ENCODE data around the gene FEZ2. TPM values are rescaled to one million over a fixed set of nuclear protein-coding genes. Genes with fewer than 3 reads are reported as not detected.

The FEZ2 gene
- total and polyA plus RNA-seq, 2 of the 13 experiments (the other 11 are each of a cell fraction or from before 2014, with no cell fraction given): 42.5 to 59.1 TPM

DNA sequence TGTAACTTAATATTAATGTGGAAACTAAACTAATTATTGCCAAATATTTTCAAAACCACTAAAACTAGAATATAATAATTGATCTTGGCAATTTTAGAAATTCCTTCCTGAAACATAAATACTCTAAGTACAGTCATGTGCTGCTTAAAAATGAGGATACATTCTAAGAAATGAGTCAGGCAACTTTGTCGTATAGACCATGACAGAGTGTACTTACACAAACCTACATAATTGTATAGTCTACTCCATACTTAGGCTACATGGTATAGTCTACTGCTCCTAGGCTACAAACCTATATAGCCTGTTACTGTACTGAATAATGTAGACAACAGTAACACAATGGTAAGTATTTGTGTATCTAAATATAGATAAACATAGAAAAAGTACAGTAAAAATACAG, 27.6 kb downstream of the FEZ2 start:
- H3K36me3 ChIP-seq (replicated peaks in 1 of 2; ENCODE audit: control insufficient read depth in 1 of 2, insufficient read depth in 2 of 2, low read length in 2 of 2): peaks cover 2 to 42% of the 10 kb centered on the region in 2 experiments; a peak in 4 of 5 replicates
- no peak for TF ChIP-seq PHF21A (CRISPR knock-in tag; IDR thresholded peaks at IDR 0.05)
- no peaks in the 10 kb centered on the region for H3K9me3 ChIP-seq (ENCODE audit: low read length)
- no peak for DNase-seq (ENCODE audit: low spot score)
- no TSS peak for BruUV-seq (replicated peaks)
- CTCF ChIA-PET (ENCODE audit: low intra/inter-chr PET ratio, low total read pairs): no interaction called here
- no peaks in the 10 kb centered on the region for H3K27me3 ChIP-seq (ENCODE audit: control insufficient read depth in 1 of 2, insufficient read depth in 2 of 2, low read length in 2 of 2)
- no peaks in the 10 kb centered on the region for H4K20me1 ChIP-seq (ENCODE audit: insufficient read depth, low read length)
- no peak overlapping the region for H3K4me3 ChIP-seq (replicated peaks in 1 of 3; ENCODE audit: insufficient read depth in 1 of 3, low read depth in 2 of 3, low read length in 3 of 3)
- no peaks in the 10 kb centered on the region for H3K79me2 ChIP-seq (ENCODE audit: insufficient read depth, low read length)
- in situ Hi-C loops (cut with HindIII; ENCODE audit: extremely low pct_ligation_motif_present, low pct_unique_long_range_greater_than_20kb) (no loop called here), intact Hi-C loops (cut with micrococcal nuclease; ENCODE audit: unreplicated experiment) (no loop called here)
- FAIRE-seq: no peak
- WGBS (ENCODE audit: low lambda C conversion rate): 98% methylated on average over 1 of the region's 1 CpG
- ATAC-seq: no peak
- POLR2A ChIA-PET: no interaction called here
- H3K4me1 ChIP-seq (ENCODE audit: insufficient read depth, low read length): no peaks in the 10 kb centered on the region
- H3K4me2 ChIP-seq (ENCODE audit: low read depth, low read length): no peak overlapping the region
- H3K9ac ChIP-seq (ENCODE audit: insufficient read depth, low read depth, low read length): no peak overlapping the region
- no peak overlapping the region for H3K27ac ChIP-seq (ENCODE audit: extremely low read length, insufficient read depth, low read length)
- no peak overlapping the region for H2AFZ ChIP-seq (ENCODE audit: low read length)

DNA sequence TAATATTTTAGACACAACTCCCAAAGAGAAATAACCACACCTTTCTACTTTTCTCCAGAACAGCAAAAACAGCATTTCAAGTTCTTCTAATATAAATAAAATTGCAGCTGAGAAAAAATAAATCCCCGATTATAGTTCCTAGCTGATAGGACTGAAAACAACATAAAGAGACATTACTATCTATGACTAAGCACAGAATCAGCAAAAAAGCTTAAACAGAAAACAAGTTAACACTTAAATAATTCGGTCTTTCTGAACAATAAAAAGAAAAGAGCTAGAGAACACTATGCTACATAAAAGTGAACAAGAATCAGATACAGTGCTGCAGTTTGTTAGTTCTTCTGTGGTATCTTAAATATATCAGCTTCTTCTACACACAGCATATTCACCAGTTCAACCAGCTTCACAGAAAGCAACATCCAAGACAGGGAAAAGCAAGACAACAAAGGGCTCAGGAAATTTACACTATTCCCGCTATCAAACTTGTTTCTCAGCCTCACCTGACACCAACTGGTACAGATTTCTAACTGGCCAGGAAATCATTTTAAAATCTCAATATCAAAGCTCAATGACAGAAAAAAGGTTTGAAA, 28.6 kb downstream of the FEZ2 start:
- Histone ChIP-seq H4K20me1 (ENCODE audit: insufficient read depth, low read length) (no peaks in the 10 kb centered on the region), H3K4me2 (ENCODE audit: low read depth, low read length) (no peak overlapping the region), H3K79me2 (ENCODE audit: insufficient read depth, low read length) (no peaks in the 10 kb centered on the region), H3K27me3 (ENCODE audit: control insufficient read depth in 1 of 2, insufficient read depth in 2 of 2, low read length in 2 of 2) (no peaks in the 10 kb centered on the region), H2AFZ (ENCODE audit: low read length) (no peak overlapping the region), H3K4me3 (replicated peaks in 1 of 3; ENCODE audit: insufficient read depth in 1 of 3, low read depth in 2 of 3, low read length in 3 of 3) (no peak overlapping the region), H3K36me3 (replicated peaks in 1 of 2; ENCODE audit: control insufficient read depth in 1 of 2, insufficient read depth in 2 of 2, low read length in 2 of 2) (peaks cover 2 to 46% of the 10 kb centered on the region in 2 experiments; a peak in 4 of 5 replicates), H3K27ac (ENCODE audit: extremely low read length, insufficient read depth, low read length) (no peak overlapping the region), H3K9ac (ENCODE audit: insufficient read depth, low read depth, low read length) (no peak overlapping the region), H3K9me3 (ENCODE audit: low read length) (no peaks in the 10 kb centered on the region), H3K4me1 (ENCODE audit: insufficient read depth, low read length) (0 out of 2 replicates have a peak, but pooled peaks cover under 1% of the 10 kb centered on the region)
- DNase-seq (ENCODE audit: low spot score) (no peak), FAIRE-seq (no peak), ATAC-seq (no peak)
- in situ Hi-C loops (cut with HindIII; ENCODE audit: extremely low pct_ligation_motif_present, low pct_unique_long_range_greater_than_20kb): no loop called here
- WGBS (ENCODE audit: low lambda C conversion rate): 96% methylated on average over 3 of the region's 3 CpGs
- no TSS peak for BruUV-seq (replicated peaks)
- TF ChIP-seq, protein P1, sequence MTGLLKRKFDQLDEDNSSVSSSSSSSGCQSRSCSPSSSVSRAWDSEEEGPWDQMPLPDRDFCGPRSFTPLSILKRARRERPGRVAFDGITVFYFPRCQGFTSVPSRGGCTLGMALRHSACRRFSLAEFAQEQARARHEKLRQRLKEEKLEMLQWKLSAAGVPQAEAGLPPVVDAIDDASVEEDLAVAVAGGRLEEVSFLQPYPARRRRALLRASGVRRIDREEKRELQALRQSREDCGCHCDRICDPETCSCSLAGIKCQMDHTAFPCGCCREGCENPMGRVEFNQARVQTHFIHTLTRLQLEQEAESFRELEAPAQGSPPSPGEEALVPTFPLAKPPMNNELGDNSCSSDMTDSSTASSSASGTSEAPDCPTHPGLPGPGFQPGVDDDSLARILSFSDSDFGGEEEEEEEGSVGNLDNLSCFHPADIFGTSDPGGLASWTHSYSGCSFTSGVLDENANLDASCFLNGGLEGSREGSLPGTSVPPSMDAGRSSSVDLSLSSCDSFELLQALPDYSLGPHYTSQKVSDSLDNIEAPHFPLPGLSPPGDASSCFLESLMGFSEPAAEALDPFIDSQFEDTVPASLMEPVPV (CRISPR knock-in tag; IDR thresholded peaks at IDR 0.05): no peak
- 0 out of 4 replicates have a peak, but pooled peaks of 1 of the 2 experiments have one; percentile 14 for TF ChIP-seq MAFK (conservative IDR thresholded peaks at IDR 0.05 in 1 of 2, IDR thresholded peaks at IDR 0.05 in 1 of 2; ENCODE audit: low read length in 2 of 2)
- CTCF ChIA-PET (ENCODE audit: low intra/inter-chr PET ratio, low total read pairs): no interaction called here
- intact Hi-C loops (cut with micrococcal nuclease; ENCODE audit: unreplicated experiment): no loop called here
- POLR2A ChIA-PET: no interaction called here
